Measurements from ENCODE around the gene ACTR1A.

ACTR1A gene

GRCh38 chr10:102468683-102469082, 33.8 kb downstream of the ACTR1A start:
- no peak for TF ChIP-seq CTCF (IDR thresholded peaks at IDR 0.05; ENCODE audit: extremely low read depth, missing control alignments)
- DNase-seq (ENCODE audit: low spot score) = no peak

GRCh38 chr10:102467971-102468438, 34.5 kb downstream of the ACTR1A start:
- no peak for DNase-seq (ENCODE audit: low spot score)
- no peak for TF ChIP-seq CTCF (IDR thresholded peaks at IDR 0.05; ENCODE audit: extremely low read depth, missing control alignments)

GRCh38 chr10:102467318-102467717, 35.2 kb downstream of the ACTR1A start:
- no peak for TF ChIP-seq CTCF (IDR thresholded peaks at IDR 0.05; ENCODE audit: extremely low read depth, missing control alignments)

GRCh38 chr10:102465466-102465865, 37.0 kb downstream of the ACTR1A start:
- no peak for TF ChIP-seq CTCF (IDR thresholded peaks at IDR 0.05; ENCODE audit: extremely low read depth, missing control alignments)
- DNase-seq (ENCODE audit: low spot score) = no peak

More at GRCh38 chr10:102467318-102467717, 35.2 kb downstream of the ACTR1A start:
- DNase-seq (ENCODE audit: low spot score) = no peak

GRCh38 chr10:102463983-102464382, 38.5 kb downstream of the ACTR1A start:
- DNase-seq (ENCODE audit: low spot score) = no peak
- TF ChIP-seq CTCF (IDR thresholded peaks at IDR 0.05; ENCODE audit: extremely low read depth, missing control alignments) = no peak

GRCh38 chr10:102462512-102463054, 39.9 kb downstream of the ACTR1A start:
- no peak for DNase-seq (ENCODE audit: low spot score)

More at GRCh38 chr10:102462512-102463054, 39.9 kb downstream of the ACTR1A start:
- TF ChIP-seq CTCF (IDR thresholded peaks at IDR 0.05; ENCODE audit: extremely low read depth, missing control alignments) = no peak
